H1 (cell line): ENCODE results near the gene FHL1.

Experiments used
- CHD2 ChIP-seq: IDR thresholded peaks from 2 replicates; pipeline ENCODE4 v1.6.1; 2012; ENCODE audit warnings: low read length, improper control_type of control experiment
- CTCF ChIP-seq, 3 experiments: IDR thresholded peaks; 1 replicate in 2 of 3; 2 replicates in 1 of 3; pipeline versions ENCODE4 v1.5.1 to v1.6.1; 2011; ENCODE audit warnings: low read length in 3 of 3, mild to moderate bottlenecking in 3 of 3, inconsistent platforms in 2 of 3, low read depth in 1 of 3, moderate library complexity in 1 of 3; ENCODE audit not compliant: insufficient read depth in 1 of 3; ENCODE audit errors: control extremely low read depth in 1 of 3
- EGR1 ChIP-seq: IDR thresholded peaks from 2 replicates; pipeline ENCODE4 v1.6.1; 2011; ENCODE audit warnings: low read depth, low read length, borderline replicate concordance
- EP300 ChIP-seq, 2 experiments: IDR thresholded peaks; 1 replicate in 1 of 2; 2 replicates in 1 of 2; pipeline ENCODE4 v1.6.1; 2011 to 2012; ENCODE audit warnings: low read depth in 2 of 2, low read length in 2 of 2, mild to moderate bottlenecking in 2 of 2, borderline replicate concordance in 1 of 2, inconsistent platforms in 1 of 2, moderate library complexity in 1 of 2
- POLR2AphosphoS5 ChIP-seq: IDR thresholded peaks from 2 replicates; pipeline ENCODE4 v1.6.1; 2011; ENCODE audit warnings: low read depth, low read length

GRCh38 chrX:136260776-136261175 lies 113.4 kb downstream of the FHL1 start:
- TF ChIP-seq CHD2 = no peak
- no peak for TF ChIP-seq CTCF (IDR thresholded peaks at IDR 0.05; ENCODE audit: control extremely low read depth in 1 of 3, insufficient read depth in 1 of 3, low read depth in 1 of 3, low read length in 3 of 3)
- no peak for TF ChIP-seq EP300 (IDR thresholded peaks at IDR 0.05; ENCODE audit: borderline replicate concordance in 1 of 2, low read depth in 2 of 2, low read length in 2 of 2)
- TF ChIP-seq EGR1 = no peak
- no peak for TF ChIP-seq POLR2AphosphoS5
